Measurements from ENCODE around the gene PPP2R5C.

Gene PPP2R5C

GRCh38 chr14:101897326-101897725 lies 135.8 kb downstream of the PPP2R5C start:
- Histone ChIP-seq H4K8ac (ENCODE audit: low read length) (no peak overlapping the region), H2BK15ac (ENCODE audit: low read depth, poor library complexity, severe bottlenecking) (no peak overlapping the region), H3K4me2 (ENCODE audit: low read length, poor library complexity, severe bottlenecking) (no peak overlapping the region), H3K27ac (ENCODE audit: low read length, poor library complexity, severe bottlenecking) (no peak overlapping the region), H2AFZ (ENCODE audit: low read depth, low read length) (no peak overlapping the region), H3K79me1 (replicated peaks; ENCODE audit: low read length, poor library complexity, severe bottlenecking) (peaks cover 9% of the 10 kb centered on the region), H3K4me3 (ENCODE audit: insufficient read depth in 1 of 2, low read depth in 1 of 2, low read length in 2 of 2) (no peak overlapping the region), H3K4me1 (ENCODE audit: control insufficient read depth, insufficient read depth, low read depth, low read length) (peaks cover 2% of the 10 kb centered on the region), H3K27me3 (ENCODE audit: control insufficient read depth in 1 of 2, insufficient read depth in 1 of 2, low read length in 2 of 2) (no peaks in the 10 kb centered on the region), H3K23ac (ENCODE audit: low read length in 2 of 2) (no peak overlapping the region), H4K91ac (ENCODE audit: low read length) (no peak overlapping the region), H2BK5ac (ENCODE audit: low read depth, low read length, poor library complexity, severe bottlenecking) (no peak overlapping the region), H3K9me3 (ENCODE audit: control insufficient read depth, low read length) (no peaks in the 10 kb centered on the region), H3K4ac (ENCODE audit: low read depth in 1 of 2, low read length in 2 of 2) (no peak overlapping the region), H3K14ac (ENCODE audit: low read length in 2 of 2) (no peak overlapping the region), H3K36me3 (ENCODE audit: control insufficient read depth in 1 of 2, insufficient read depth in 2 of 2, low read depth in 1 of 2, low read length in 2 of 2) (peaks cover 44 to 90% of the 10 kb centered on the region in 2 experiments), H2BK12ac (ENCODE audit: low read length in 2 of 2) (no peak overlapping the region), H2AK5ac (ENCODE audit: low read length, severe bottlenecking) (no peak overlapping the region), H2BK120ac (ENCODE audit: low read depth, low read length) (no peak overlapping the region), H3K18ac (ENCODE audit: low read depth in 1 of 2, low read length in 2 of 2) (no peak overlapping the region), H3K9ac (ENCODE audit: low read length) (no peak overlapping the region)
- WGBS: 98% methylated on average over 9 of the region's 9 CpGs
- no peak for DNase-seq

- Histone ChIP-seq H2BK5ac (ENCODE audit: low read depth, low read length, poor library complexity, severe bottlenecking) (no peak overlapping the region), H3K9ac (ENCODE audit: low read length) (no peak overlapping the region), H3K4me2 (ENCODE audit: low read length, poor library complexity, severe bottlenecking) (no peak overlapping the region), H3K27me3 (ENCODE audit: control insufficient read depth in 1 of 2, insufficient read depth in 1 of 2, low read length in 2 of 2) (no peaks in the 10 kb centered on the region), H4K8ac (ENCODE audit: low read length) (no peak overlapping the region), H3K14ac (ENCODE audit: low read length in 2 of 2) (no peak overlapping the region), H3K79me1 (replicated peaks; ENCODE audit: low read length, poor library complexity, severe bottlenecking) (peaks cover 9% of the 10 kb centered on the region), H3K36me3 (ENCODE audit: control insufficient read depth in 1 of 2, insufficient read depth in 2 of 2, low read depth in 1 of 2, low read length in 2 of 2) (peaks cover 49 to 91% of the 10 kb centered on the region in 2 experiments), H2BK15ac (ENCODE audit: low read depth, poor library complexity, severe bottlenecking) (no peak overlapping the region), H3K23ac (ENCODE audit: low read length in 2 of 2) (no peak overlapping the region), H2BK12ac (ENCODE audit: low read length in 2 of 2) (no peak overlapping the region), H3K4me3 (ENCODE audit: insufficient read depth in 1 of 2, low read depth in 1 of 2, low read length in 2 of 2) (no peak overlapping the region), H2BK120ac (ENCODE audit: low read depth, low read length) (no peak overlapping the region), H3K4ac (ENCODE audit: low read depth in 1 of 2, low read length in 2 of 2) (no peak overlapping the region), H3K9me3 (ENCODE audit: control insufficient read depth, low read length) (no peaks in the 10 kb centered on the region), H2AFZ (ENCODE audit: low read depth, low read length) (no peak overlapping the region), H3K4me1 (ENCODE audit: control insufficient read depth, insufficient read depth, low read depth, low read length) (peaks cover 2% of the 10 kb centered on the region), H2AK5ac (ENCODE audit: low read length, severe bottlenecking) (no peak overlapping the region), H3K18ac (ENCODE audit: low read depth in 1 of 2, low read length in 2 of 2) (no peak overlapping the region), H3K27ac (ENCODE audit: low read length, poor library complexity, severe bottlenecking) (no peak overlapping the region), H4K91ac (ENCODE audit: low read length) (no peak overlapping the region)
- whole genome bisulfite sequencing: 94% methylated on average over 7 of the region's 8 CpGs
- no peak for DNase-seq
These were observed 136.9 kb downstream of the PPP2R5C start for GRCh38 chr14:101898416-101898815.

GRCh38 chr14:101899263-101899662 lies 137.8 kb downstream of the PPP2R5C start:
- no peak overlapping the region for H3K14ac ChIP-seq (ENCODE audit: low read length in 2 of 2)
- H3K9me3 ChIP-seq (ENCODE audit: control insufficient read depth, low read length): no peaks in the 10 kb centered on the region
- H3K27ac ChIP-seq (ENCODE audit: low read length, poor library complexity, severe bottlenecking): no peak overlapping the region
- H3K27me3 ChIP-seq (ENCODE audit: control insufficient read depth in 1 of 2, insufficient read depth in 1 of 2, low read length in 2 of 2): no peaks in the 10 kb centered on the region
- peaks cover 9% of the 10 kb centered on the region for H3K79me1 ChIP-seq (replicated peaks; ENCODE audit: low read length, poor library complexity, severe bottlenecking)
- no peak overlapping the region for H3K18ac ChIP-seq (ENCODE audit: low read depth in 1 of 2, low read length in 2 of 2)
- H3K4me3 ChIP-seq (ENCODE audit: insufficient read depth in 1 of 2, low read depth in 1 of 2, low read length in 2 of 2): no peak overlapping the region
- H3K4me1 ChIP-seq (ENCODE audit: control insufficient read depth, insufficient read depth, low read depth, low read length): peaks cover 2% of the 10 kb centered on the region
- H2BK15ac ChIP-seq (ENCODE audit: low read depth, poor library complexity, severe bottlenecking): no peak overlapping the region
- no peak overlapping the region for H2BK12ac ChIP-seq (ENCODE audit: low read length in 2 of 2)
- no peak overlapping the region for H3K4ac ChIP-seq (ENCODE audit: low read depth in 1 of 2, low read length in 2 of 2)
- no peak overlapping the region for H2BK5ac ChIP-seq (ENCODE audit: low read depth, low read length, poor library complexity, severe bottlenecking)
- WGBS: 93% methylated on average over 9 of the region's 11 CpGs
- no peak overlapping the region for H4K8ac ChIP-seq (ENCODE audit: low read length)
- no peak overlapping the region for H2BK120ac ChIP-seq (ENCODE audit: low read depth, low read length)
- H2AK5ac ChIP-seq (ENCODE audit: low read length, severe bottlenecking): no peak overlapping the region
- no peak overlapping the region for H3K23ac ChIP-seq (ENCODE audit: low read length in 2 of 2)
- H3K9ac ChIP-seq (ENCODE audit: low read length): no peak overlapping the region
- H3K4me2 ChIP-seq (ENCODE audit: low read length, poor library complexity, severe bottlenecking): no peak overlapping the region
- H2AFZ ChIP-seq (ENCODE audit: low read depth, low read length): no peak overlapping the region
- H3K36me3 ChIP-seq (ENCODE audit: control insufficient read depth in 1 of 2, insufficient read depth in 2 of 2, low read depth in 1 of 2, low read length in 2 of 2): peaks cover 50 to 91% of the 10 kb centered on the region in 2 experiments
- DNase-seq: no peak
- no peak overlapping the region for H4K91ac ChIP-seq (ENCODE audit: low read length)

- Histone ChIP-seq H2AFZ (ENCODE audit: low read depth, low read length) (no peak overlapping the region), H3K4ac (ENCODE audit: low read depth in 1 of 2, low read length in 2 of 2) (no peak overlapping the region), H3K4me2 (ENCODE audit: low read length, poor library complexity, severe bottlenecking) (no peak overlapping the region), H3K9me3 (ENCODE audit: control insufficient read depth, low read length) (no peaks in the 10 kb centered on the region), H2BK15ac (ENCODE audit: low read depth, poor library complexity, severe bottlenecking) (no peak overlapping the region), H3K9ac (ENCODE audit: low read length) (no peak overlapping the region), H4K8ac (ENCODE audit: low read length) (no peak overlapping the region), H3K27ac (ENCODE audit: low read length, poor library complexity, severe bottlenecking) (no peak overlapping the region), H4K91ac (ENCODE audit: low read length) (no peak overlapping the region), H3K4me3 (ENCODE audit: insufficient read depth in 1 of 2, low read depth in 1 of 2, low read length in 2 of 2) (no peak overlapping the region), H3K79me1 (replicated peaks; ENCODE audit: low read length, poor library complexity, severe bottlenecking) (peaks cover 9% of the 10 kb centered on the region), H2BK5ac (ENCODE audit: low read depth, low read length, poor library complexity, severe bottlenecking) (no peak overlapping the region), H2AK5ac (ENCODE audit: low read length, severe bottlenecking) (no peak overlapping the region), H3K18ac (ENCODE audit: low read depth in 1 of 2, low read length in 2 of 2) (no peak overlapping the region), H3K27me3 (ENCODE audit: control insufficient read depth in 1 of 2, insufficient read depth in 1 of 2, low read length in 2 of 2) (no peaks in the 10 kb centered on the region), H2BK12ac (ENCODE audit: low read length in 2 of 2) (no peak overlapping the region), H3K23ac (ENCODE audit: low read length in 2 of 2) (no peak overlapping the region), H3K14ac (ENCODE audit: low read length in 2 of 2) (no peak overlapping the region), H3K36me3 (ENCODE audit: control insufficient read depth in 1 of 2, insufficient read depth in 2 of 2, low read depth in 1 of 2, low read length in 2 of 2) (peaks cover 59 to 91% of the 10 kb centered on the region in 2 experiments), H2BK120ac (ENCODE audit: low read depth, low read length) (no peak overlapping the region), H3K4me1 (ENCODE audit: control insufficient read depth, insufficient read depth, low read depth, low read length) (peaks cover 2% of the 10 kb centered on the region)
- 96% methylated on average over 6 of the region's 10 CpGs for WGBS
- DNase-seq: no peak
These were observed 138.7 kb downstream of the PPP2R5C start for GRCh38 chr14:101900253-101900652.

Measured in mesenchymal stem cell (in vitro differentiated cells and primary cell).